Stimulated activated CD8-positive, alpha-beta memory T cell treated with anti-CD3 and anti-CD28 coated beads, Interleukin-4, amount 100 ng/mL, for 48 hours (primary cell): ENCODE results near the gene CHRM4.
A peak's percentile ranks its signal among the peaks of the same experiment; 100 is the strongest.
"Not testable (repeated sequence)": the region's sequence is repeated elsewhere in the genome, so short reads cannot be mapped to it uniquely, and the experiment has no call there.

Experiments
- DNase-seq: peaks from one replicate; pipeline ENCODE4 v3.0.0-alpha.2; 2020

CHRM4 gene

DNA sequence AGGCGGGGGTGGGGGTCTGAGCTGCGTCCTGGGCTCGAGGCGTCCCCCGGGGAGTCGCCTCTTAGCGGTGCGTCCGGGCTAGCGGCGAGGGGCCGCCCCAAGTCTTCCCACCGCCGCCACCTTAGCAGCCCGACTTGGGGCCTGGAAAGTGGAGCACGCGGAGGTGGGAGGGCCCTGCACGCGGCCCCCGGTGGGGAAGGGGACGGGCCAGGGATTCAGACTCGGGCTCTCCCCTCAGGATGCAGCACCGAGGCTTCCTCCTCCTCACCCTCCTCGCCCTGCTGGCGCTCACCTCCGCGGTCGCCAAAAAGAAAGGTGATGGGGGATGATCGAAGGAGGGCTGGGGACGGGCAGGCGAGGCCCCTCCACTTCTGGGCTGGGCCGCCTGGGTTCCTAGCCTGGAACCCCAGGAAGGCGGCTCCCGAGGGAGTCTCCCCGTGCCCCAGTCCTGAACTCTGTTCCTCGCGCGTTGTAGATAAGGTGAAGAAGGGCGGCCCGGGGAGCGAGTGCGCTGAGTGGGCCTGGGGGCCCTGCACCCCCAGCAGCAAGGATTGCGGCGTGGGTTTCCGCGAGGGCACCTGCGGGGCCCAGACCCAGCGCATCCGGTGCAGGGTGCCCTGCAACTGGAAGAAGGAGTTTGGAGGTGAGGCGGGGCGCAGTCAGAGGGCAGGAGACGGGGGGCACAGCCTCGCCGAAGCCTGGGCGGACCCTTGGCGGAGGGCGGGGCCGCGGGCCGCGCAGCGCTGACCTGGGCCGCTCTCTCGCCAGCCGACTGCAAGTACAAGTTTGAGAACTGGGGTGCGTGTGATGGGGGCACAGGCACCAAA lies 9.5 kb downstream of the CHRM4 start:
- peak; percentile 43 for DNase-seq

DNA sequence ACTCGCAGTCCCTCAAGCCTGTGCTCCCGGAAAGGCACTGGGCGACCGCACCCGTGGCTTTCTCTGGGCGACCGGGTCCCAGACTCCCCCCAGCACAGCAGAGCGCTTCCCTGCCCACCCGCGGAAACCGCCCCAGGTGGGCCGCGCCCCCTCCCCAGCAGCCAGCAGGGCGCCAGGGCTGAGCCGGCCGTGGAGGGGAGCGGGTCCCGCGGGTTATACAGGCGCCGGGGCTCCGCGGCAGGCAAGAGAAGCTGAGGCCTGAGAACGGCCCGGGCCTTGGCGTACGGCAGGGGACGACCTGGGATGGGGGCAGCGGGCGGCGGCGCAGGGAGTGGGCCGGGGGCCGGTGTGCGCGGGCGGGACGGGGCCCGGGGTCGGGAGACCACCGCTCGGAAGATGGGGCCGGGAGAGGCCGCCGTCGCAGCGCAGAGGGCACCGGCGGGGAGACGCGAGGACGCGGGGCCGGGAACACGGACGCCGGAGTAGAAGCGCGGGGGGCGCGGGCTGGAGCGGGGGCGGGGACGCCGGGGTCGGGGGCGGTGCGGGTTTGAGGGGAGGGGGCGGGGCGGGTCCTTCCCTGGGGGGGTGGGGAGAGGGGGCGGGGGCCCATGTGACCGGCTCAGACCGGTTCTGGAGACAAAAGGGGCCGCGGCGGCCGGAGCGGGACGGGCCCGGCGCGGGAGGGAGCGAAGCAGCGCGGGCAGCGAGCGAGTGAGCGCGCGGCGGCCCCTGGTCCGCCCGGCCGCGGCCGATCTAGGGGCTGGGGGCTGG lies 10.3 kb downstream of the CHRM4 start, which contains the start of gene MDK:
TSS of gene MDK (plus strand) at position 622 of the 771 bp plus-strand sequence. CDS start 389 bp downstream, outside the sequence.
- peak; percentile 39 for DNase-seq

DNA sequence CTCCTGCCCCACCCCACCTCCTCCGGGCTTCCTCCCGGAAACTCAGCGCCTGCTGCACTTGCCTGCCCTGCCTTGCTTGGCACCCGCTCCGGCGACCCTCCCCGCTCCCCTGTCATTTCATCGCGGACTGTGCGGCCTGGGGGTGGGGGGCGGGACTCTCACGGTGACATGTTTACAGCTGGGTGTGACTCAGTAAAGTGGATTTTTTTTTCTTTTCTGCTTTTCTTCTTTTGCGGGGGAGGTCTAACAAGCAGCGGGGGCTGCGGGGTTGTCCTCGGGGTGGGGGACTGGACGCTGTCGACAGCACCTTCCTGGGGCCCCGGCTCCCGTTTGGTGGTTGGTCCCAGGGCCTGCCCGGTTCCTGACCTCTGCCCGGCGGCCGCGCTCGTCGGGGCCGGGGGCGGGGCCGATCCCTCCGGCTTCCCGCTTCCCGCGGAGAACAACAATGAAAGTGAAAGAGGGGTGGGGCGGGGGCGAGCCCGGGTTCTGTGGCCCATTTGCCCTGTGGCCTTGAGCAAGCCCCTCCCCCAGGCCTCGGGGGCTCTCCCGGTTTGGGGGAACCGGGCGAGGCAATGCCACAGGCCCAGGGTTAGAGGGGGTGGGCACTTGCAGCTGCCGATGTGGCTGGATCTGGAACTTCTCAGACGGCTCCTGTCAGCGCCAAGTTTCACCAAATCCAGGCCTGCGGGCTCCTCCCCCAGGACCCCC lies 11.1 kb downstream of the CHRM4 start:
- DNase-seq = peak; percentile 80

DNA sequence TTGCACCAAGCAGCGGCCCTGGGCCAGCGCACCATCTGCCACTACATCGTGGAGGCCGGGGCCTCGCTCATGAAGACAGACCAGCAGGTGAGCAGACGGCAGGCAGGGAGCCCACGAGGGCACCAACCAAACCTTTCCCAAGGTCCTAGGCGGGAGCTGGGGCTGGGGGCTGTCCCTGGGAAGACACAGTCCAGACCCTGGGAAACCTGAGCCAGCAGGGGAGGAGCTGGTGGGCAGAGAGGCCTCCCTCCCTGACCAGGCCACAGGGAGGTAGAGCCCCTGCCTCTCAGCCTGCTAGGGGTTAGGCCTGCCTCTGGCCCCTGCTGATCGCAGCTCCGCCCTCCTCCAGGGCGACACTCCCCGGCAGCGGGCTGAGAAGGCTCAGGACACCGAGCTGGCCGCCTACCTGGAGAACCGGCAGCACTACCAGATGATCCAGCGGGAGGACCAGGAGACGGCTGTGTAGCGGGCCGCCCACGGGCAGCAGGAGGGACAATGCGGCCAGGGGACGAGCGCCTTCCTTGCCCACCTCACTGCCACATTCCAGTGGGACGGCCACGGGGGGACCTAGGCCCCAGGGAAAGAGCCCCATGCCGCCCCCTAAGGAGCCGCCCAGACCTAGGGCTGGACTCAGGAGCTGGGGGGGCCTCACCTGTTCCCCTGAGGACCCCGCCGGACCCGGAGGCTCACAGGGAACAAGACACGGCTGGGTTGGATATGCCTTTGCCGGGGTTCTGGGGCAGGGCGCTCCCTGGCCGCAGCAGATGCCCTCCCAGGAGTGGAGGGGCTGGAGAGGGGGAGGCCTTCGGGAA lies 11.9 kb downstream of the CHRM4 start:
- DNase-seq = not testable (repeated sequence)

DNA sequence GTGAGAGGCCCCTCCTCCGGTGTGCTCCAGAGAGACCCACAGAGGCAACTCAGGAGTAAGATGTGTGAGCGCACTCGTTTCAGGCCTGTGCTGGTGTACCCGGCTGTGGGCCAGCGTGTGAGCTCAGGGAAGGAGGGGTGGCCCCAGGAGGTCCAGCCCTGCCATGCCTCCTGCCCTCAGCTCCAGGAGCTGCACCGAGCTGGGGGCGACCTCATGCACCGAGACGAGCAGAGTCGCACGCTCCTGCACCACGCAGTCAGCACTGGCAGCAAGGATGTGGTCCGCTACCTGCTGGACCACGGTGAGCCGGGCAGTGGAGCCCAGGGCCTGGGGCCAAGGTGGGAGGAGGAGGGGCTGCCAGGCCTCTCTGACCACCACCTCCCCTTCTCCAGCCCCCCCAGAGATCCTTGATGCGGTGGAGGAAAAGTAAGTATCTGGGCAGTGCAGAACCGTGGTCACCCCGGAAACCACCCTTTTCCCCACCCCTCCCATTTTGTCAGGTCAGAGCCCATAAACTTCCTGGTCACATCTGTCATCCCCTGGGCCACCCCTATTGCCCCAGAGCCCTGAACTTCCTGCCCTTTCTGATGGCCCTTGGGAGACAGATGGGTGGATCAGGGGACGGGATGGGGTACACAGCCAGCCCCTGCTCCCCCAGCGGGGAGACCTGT lies 12.6 kb downstream of the CHRM4 start:
- DNase-seq = no peak

DNA sequence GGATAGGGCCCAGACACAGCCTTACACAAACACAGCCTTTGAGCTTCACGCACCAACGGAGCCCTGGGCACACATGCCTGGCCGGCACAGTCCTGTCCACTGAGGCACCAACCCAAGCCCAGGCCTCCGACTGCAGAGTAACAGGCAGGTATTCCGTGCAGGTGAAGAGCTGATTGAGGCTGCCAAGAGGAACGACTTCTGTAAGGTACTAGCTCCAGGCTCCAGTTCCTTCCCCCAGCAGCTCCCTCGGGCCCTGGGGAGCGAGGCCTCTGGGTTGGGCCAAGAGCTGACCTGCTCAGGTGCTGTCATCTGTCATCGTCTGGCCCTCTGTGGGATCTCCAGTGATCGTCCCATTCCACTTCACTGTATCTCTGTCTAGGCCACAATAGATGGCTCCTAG lies 13.3 kb downstream of the CHRM4 start:
- no peak for DNase-seq

DNA sequence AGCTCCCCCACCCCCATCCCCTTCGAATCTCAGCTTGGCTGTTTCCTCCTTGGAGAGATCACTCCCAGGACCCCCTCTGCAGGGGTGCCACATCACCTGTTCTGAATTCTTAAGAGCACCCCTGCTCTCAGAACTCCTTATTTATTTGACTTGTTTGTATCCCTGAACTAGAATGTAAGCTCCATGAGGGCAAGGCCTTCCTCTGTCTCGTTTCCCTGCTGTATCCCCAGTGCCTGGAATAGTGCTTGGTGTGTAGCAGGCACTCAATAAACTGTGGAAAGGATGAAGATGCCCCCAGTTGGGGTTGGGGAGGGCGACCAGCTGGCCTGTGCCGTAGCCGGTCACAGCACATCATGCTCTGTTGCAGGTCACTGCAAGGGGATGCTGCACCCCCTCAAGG lies 13.7 kb downstream of the CHRM4 start:
- DNase-seq = no peak

DNA sequence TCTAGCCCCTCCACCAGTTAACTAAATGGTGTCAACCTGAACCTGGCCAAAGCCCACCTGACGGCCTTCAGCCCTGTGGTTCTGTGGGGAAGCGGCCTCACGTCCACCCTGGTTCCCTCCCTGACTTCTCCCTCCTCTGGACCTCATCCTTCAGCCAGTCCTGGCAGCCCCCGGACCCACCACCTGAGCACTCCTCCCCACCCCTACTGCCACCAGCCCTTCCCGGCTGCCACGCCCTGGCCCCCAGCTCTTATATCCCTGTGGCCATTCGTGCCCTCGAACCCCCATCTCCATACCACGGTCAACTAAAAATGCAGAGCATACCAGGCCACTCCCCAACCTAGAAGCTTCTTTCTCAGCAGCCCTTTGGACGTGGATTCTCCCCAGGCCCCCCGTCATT lies 14.3 kb downstream of the CHRM4 start:
- DNase-seq = no peak

DNA sequence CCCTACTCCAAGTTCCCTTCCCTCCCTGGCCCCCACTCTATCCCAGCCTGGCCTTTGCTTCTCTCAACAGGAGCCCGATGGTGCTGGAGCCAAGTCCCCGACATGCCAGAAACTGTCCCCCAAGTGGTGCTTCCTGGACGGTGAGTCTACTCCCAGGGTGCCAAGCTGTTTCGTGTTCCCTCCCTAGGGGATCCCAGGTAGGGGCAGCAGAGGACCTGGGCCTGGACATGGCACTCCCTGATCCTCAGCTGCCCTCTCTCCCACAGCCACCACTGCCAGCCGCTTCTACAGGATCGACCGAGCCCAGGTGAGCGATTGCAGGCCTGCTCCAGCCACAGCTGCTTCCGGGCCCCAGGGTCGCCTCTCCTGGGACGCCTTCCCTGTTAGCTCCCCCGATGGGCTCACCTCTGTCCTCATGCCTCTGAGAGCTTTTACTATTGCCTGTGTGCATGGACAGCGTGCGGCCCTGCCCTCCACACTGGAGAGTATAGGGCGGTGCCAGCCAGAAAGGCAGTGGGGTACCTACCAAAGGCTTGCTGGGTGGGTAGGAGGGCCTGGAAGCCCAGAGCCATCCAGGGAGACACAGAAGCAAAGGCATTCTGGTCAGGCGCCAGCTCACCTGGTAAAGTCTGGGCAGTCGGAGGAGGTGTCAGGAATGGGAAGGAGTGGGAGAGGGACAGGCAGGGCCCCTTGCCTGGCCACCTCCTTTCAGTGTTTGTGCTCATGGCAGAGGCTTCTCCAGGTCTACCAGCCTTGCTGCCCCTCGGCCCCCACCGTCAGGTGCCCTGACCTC lies 15.1 kb downstream of the CHRM4 start:
- DNase-seq = no peak

DNA sequence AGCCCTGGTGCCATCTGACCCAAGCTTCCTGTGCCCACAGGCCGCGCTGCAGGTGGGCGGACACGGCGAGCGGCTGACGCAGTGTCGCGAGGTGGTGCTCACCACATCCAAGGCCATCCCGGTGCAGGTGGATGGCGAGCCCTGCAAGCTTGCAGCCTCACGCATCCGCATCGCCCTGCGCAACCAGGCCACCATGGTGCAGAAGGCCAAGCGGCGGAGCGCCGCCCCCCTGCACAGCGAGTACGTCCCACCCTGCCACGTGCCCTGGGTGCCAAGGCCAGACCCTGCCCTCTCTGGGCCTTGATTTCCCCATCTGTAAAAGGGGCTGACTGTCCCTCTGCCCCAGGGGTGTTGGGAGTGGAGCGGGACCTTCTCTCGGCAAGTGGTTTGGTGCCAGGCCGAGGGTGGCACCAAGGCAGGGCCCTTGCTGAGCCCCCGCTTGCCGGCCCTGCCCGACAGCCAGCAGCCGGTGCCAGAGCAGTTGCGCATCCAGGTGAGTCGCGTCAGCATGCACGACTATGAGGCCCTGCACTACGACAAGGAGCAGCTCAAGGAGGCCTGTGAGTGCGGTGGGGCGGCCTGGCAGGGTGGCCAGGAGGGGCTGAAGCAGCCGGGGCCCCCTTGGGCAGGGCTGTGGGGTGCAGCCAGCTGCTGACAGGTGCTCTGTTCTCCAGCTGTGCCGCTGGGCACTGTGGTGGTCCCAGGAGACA lies 16.0 kb downstream of the CHRM4 start:
- DNase-seq = no peak

DNA sequence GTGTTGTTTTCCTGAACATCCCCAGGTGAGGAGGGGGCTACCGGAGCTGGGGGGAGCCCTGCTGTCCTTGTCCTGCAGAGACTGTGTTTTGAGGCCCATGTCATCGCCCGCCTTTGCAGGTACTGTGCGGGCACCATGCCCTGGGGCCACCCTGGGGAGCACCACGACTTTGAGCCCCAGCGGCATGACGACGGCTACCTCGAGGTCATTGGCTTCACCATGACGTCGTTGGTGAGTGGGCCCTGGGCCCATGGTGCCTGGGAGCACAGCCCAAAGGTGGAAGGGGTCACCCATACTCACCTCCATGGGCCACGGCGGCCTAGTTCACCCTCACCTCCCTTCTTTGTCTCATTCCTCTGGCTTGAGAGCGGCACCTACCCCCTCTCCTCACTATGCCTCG lies 16.8 kb downstream of the CHRM4 start:
- no peak for DNase-seq

DNA sequence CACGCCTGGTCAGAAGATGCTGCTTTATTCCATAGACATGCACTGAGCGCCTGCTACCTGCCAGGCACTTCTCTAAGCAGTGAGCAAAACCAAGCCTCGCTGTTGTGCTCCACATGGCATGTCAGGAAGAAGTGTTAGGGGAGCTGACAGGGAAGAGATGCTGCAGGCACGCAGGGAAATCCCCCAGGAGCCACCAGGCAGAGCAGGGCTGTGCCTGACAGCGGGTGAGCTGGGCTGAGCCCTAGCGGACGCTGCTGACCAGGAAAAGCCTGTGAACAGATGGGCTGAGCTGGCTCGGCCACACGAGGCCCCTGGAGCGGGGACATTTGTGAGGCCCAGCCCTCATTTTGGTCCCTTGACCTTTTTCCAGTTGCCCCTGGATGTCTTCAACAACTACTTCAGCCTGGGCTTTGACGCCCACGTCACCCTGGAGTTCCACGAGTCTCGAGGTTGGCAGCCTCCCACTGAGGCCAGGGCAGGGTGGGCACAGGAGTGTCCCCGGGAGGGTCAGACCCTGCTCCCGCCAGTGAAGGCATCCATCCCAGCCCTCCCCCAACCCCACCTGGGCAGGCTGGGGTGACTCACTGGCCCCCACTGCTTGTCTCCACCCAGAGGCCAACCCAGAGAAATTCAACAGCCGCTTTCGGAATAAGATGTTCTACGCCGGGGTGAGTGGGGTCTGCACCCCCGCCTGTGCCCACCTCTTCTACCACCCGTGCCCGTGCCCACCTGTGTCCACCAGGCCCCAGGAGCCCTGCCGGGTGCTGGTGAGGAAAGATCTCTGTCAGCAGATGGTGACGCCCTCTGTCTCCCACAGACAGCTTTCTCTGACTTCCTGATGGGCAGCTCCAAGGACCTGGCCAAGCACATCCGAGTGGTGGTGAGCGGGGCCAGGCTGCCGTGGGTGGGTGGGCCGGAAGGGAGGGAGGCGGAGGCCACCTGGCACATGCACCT lies 17.5 kb downstream of the CHRM4 start:
- no peak for DNase-seq

DNA sequence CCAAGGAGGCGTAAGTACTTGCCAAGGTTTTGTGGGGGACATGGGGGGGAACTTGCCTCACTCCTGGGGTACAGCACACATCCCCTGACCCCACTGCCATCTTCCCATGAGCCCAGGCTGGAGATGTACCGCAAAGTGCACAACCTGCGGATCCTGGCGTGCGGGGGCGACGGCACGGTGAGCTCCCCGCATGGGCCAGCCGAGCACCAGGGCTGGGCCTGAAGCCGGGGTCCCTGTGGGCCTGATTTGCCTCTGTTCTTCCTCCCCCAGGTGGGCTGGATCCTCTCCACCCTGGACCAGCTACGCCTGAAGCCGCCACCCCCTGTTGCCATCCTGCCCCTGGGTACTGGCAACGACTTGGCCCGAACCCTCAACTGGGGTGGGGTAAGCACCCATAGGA lies 19.1 kb downstream of the CHRM4 start:
- DNase-seq = not testable (repeated sequence)

DNA sequence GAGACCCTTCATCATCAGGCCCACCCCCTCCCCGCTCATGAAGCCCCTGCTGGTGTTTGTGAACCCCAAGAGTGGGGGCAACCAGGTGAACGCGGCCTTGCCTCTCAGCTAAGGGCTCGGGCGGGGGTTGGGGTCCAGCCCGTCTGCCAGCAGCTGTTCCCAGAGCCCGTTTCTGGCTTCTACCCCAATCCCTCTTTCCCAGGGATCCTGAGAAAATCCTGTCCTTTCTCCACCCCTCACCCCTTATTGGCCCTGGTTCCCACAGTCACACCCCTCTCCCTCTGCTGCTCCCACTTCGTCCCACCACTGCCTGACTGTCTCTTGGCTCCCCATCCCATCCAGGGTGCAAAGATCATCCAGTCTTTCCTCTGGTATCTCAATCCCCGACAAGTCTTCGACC lies 19.5 kb downstream of the CHRM4 start:
- DNase-seq = no peak

DNA sequence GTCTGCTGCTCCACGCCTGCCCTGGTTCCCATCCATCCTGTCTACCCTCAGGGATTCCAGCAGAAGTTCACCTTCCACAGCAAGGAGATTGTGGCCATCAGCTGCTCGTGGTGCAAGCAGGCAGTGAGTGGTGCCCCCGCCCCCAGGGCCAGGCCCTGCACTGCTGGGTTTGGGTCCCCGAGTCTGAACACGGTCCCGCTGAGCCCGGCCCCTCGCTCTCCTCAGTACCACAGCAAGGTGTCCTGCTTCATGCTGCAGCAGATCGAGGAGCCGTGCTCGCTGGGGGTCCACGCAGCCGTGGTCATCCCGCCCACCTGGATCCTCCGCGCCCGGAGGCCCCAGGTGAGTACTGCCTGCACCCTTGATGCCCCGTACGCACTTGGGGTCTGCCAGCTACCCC lies 20.3 kb downstream of the CHRM4 start:
- DNase-seq = not testable (repeated sequence)

DNA sequence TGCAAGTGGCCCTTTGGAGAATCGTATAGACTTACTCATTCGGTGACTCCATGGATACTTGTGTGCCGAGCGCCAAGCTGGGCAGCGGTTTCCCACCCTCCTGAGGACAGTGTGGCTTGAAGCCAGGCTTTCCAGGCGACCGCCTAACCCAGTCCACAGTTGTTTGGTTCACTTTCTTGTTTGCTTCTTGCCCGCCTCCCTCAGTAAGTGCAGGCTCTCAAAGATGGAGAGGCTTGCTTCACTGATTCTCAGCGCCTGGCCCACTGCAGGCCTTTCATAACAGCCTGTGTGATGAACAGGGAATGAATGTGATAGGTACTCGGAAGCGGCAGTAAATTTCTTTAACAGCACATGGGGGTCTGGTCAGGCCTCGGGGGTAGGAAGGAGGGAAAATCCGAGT lies 21.3 kb downstream of the CHRM4 start:
- DNase-seq = no peak

DNA sequence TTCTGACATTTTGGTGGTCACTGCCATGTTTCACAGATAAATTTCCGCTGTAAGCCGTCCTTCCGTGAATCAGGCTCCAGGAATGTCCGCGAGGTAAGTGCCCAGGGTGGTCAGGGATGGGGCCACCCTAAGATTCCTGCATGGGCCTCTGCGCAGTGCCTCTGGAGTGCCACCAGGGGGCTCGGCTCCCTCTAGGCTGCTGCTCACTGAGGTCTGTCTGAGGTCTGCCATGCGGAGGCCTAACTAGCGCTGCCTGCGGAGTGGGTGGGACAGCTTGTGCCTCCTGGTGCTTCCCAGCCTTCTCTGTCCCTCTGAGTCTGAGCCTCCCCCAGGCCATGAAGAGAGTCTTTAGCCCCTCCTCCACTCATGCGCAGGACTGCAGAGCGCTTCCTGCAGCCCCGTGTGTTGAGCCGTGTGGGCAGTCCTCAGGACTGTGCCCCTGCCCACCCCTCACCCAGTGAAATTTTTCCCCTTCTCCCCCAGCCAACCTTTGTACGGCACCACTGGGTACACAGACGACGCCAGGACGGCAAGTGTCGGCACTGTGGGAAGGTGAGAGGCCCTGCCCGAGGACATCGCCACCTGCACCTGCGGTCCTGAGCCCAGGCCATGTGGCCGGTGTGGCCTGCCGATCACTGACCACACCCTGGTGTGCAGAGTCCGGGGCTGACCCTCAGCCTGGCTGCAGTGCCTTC lies 22.0 kb downstream of the CHRM4 start:
- peak; percentile 80 for DNase-seq

DNA sequence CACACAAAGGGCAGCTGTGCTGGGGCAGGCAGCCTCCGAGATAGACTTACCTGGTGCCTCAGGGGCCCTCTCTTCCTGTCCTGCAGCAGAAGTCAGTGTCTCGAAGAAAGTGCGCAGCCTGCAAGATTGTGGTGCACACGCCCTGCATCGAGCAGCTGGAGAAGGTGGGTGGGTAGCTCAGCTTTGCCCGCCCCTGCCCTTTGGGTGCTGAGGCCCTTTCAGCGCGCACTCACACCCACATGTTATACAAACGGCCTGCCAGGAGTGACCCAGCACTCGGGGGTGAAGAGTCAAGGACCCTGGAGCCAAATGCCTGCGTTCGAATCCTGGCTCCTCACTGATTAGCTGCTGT lies 23.7 kb downstream of the CHRM4 start:
- no peak for DNase-seq
